NCI-H446 treated with DMSO at 0.1 percent for 48 hours (cell line): ENCODE results near the gene MSX2.

ENCODE experiments used
- DNase-seq: peaks from one replicate; lab custom pipeline; 2025; lab: John Stamatoyannopoulos, UW

The MSX2 gene

DNA sequence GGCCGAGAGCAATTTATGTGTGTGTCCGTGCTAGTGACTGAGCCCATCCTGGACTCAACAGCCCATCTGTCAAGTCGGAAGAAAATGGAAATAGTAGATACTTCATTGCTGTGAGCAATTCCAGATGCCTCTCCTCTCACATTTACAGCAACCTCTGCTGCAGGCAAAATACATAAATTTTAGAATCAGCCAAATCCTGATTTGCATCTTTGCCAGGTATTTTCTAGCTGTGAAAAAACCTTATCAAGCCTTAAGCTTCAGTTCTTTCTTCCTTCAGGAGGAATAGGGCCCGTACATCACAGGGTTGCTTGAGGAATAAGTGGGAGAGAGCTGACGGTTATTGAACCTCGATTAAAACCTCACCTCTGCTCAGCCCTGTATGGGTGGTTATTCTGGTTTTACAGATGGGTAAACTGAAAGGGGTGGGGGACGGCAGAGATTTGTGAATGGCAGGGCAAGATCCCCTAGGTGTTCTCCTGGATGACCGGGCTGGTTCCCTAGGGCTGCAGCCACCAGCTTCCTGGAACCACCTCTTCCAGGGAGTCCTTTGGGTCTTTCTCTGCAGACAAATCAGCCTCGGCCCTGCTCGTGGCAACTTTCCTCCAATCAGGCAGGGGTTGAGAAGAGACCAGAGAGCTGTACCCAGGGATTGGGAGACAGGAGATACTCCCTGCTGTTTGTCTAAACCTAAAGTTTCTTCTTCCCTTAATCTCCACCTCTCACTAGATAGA lies 5.3 kb upstream of the MSX2 start:
- no peak for DNase-seq

DNA sequence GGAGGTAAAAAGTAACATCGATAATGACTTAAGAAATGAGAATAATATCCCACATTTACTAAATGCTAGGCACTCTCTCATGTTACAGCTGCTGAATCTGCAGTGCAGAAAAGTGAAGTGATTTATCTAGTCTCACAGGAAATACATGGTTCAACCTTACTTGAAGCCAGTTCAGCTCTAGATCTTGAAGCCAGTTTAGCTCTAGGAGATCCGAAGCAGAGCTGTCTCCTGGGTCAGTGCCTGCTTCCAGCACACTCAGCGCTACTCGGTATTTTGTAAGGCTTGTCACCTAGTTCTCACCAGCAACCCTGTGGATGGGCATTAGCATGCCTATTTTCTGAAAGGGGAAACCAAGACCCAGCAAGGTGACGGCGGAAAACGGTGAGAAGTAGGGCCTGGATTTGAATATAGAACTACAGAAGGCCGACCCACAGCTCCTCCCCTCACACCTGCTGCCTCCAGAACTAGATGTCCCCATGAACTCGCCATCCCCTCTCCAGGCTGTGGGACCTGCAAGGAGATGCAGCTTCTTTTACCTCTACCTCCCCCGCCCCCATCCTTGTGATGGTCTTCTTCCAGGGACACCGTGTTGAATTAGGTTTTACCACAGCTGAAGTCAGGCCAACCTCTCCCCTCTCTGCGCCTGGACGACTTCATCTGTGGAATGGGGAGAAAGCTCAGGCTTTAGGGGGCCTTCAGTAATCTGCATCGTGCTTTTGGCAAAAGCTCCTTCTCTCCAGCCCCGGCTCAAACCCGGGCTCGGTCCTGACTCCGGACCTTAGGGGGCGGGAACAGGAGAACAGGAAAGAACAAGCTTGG lies 4.4 kb upstream of the MSX2 start:
- DNase-seq: no peak

DNA sequence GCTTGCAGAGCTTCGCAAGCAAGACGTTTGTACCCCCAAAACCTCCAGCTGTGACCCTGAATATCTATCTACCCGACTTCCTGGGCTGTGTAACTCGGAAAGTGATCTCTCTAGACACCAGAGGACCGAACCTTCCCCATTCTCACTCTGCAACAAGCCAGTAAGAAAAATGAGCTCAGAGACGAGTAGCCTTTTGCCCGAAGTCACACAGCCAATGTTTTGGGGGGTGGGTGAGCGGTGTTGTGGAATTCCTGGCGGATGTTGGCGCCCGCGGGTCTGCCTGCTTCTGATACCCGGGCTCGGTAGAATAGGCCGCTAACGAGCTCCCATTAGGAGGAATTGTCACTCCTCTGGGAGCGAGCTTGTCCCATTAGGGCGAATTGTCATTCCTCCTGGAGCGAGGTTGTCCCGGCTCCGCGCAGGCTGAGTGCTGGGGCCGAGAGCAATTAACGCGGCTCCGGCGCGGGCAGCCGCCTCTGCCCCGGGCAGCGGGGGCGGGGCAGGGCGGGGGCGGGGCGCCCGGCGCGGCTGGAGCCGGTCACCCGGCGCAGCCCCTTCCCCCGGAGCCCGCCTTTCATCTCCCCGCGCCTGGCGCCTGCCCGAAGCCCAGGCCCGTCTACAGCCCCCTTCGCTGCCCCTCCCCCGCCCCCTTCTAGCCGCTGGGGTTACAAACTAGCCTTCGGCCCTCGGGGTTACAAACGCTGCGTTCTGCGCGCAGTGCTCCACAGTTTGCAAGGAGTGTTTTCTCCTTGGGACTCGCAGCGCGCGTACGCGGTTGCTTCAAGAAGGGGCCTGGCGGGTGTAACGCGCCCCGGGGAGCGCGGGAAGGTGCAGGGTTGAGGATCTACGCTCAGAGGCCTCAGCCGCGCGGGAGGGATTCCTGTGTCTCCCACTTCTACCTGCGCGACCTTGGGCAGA lies 3.5 kb upstream of the MSX2 start:
- DNase-seq: no peak

DNA sequence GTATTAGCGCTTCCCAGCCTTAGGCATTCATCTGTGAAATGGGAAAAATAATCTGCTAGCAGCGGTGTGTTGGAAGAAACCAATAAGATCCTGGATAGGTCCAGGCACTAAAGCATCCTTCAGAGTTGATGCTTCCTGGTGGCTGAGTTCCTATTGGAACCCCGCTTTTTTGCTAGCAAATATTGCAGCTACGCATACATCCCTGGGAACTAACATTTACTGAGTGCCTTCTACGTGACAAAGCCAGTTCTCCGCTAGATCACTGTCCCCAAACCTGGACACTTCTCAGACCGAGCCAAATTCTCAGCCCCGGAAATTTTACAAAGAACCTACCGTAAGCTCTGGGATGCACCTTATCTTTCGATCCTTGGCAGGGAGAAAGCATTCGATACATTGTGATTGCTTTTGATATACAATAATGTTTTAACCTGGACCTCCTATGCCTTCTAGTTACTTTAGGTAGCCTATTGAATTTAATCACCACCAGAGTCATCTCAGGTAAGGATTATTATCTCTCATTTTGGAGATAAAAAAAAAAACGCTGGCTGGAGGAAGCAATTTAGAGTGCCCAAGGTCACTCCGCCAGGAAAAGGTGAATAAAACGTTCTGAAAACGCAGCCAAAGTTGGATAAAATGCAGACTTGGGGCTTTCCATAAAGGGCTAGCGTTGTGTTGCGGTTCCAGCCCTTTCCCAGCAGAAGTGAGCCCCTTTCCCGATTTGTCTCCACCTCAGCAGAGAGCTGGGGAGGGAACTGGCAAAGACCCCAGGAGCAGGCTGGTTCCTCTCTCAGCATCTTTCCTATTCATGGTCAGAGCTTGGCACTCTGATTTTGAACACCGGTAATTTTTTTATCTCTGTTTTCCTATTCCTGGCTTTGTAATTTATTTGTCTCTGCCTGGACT lies 2.6 kb upstream of the MSX2 start:
- no peak for DNase-seq

DNA sequence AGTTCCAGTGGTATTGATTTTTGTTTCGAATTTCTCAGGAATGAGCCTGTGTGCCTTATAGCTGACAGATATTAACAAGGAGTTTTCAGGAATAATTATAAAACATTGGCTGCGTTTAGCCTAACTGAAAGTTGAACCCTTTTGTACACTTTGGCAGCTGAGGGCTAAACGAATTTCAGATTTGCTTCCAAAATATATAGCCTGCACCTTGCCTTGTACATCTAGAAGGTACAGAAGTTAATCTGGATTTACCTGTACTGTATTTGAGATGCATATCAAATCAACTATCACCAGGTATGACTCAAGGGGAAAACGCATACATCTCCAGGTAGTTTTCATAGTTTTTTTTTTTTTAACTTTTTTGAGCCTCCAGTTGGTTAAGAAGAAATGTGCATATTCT lies 1.9 kb upstream of the MSX2 start:
- no peak for DNase-seq

DNA sequence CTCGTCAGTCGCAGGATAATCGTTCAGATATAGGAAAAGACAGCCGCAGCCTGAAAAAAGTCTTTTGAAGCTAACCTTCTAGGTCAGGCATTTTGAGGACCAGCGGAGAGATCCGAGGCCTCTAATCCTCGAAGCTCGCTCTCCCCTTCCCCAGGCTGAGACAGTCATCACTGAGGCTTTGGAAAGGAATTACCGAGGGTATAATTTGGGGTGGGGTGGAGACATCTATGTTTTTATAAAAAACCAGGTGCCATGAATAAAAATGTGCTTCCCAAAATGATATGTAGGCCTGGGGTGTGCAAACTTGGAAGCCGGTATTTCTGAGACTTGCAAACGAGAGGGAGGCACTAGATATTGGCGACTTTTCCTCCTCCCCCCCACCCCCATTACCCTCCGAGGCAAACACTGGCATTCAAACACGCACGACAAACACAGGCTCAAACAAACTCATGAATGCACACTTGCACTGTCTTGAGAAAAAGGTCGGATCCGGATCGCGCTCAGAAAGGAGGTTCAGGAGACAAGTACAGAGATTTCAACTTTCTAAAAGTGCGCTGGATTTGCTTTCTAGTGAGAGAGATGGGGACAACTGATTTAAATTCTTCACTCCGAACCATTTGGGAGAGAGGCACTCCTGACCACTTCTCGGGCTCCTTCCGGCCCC lies 935 bp upstream of the MSX2 start:
- DNase-seq: no peak

DNA sequence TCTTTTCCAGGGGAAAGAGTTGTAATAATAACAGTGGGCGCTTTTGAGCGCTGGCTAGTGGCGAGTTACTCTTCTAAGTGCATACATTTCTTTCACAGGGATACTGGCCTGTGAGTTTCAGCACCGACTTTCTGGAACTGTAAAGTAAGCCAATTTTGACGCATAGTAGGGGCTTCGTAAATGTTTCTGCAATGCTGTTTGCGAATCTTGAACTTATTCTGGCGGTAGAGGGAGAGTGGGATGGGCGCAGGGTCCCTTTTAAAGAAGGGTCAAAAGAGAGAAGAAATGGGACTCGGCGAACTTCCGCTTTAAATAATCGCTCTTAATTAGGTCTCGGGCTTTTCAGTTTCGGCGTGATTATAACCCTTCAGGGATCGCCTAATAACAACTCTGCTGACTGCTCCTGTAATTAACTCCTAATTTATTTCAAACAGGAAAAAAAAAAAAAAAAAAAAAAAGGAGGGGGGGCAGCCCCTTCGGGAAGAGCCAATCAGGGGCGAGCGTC lies 351 bp upstream of the MSX2 start:
- DNase-seq: no peak

DNA sequence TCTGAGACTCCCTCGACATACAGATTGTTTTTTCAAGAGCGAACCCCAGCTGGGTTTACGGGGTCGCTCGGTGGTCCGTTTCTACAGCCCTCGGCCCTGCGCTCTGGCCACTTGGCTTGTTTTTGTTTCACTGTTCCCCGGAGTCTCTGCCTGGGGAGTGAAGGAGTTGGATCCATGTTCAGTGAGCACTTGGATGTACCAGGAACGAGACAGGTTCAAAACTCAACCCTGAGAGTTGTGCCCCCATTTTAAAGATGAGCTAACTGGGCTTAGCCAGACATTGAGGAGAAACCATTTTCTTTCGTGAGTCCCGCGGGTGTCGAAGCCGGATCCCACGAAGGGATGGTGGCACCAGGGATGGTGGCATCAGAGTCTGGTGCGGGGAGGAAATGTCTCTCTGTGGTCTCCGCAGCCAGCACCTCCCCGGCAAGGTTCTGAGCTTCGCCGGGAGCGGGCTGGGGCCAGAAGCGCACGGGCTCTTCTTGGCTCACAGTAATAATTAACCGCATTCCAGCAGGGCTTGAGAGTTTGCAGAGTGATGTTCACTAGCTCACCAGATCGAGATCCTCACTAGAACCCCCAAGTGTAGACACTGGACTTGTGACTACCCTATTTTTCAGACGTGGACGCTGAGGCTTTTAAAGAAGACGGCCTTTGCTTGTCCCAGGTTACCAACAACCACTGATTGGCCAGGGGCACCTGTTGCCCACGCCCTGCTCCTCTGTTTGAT lies 1.0 kb downstream of the MSX2 start:
- DNase-seq: no peak

DNA sequence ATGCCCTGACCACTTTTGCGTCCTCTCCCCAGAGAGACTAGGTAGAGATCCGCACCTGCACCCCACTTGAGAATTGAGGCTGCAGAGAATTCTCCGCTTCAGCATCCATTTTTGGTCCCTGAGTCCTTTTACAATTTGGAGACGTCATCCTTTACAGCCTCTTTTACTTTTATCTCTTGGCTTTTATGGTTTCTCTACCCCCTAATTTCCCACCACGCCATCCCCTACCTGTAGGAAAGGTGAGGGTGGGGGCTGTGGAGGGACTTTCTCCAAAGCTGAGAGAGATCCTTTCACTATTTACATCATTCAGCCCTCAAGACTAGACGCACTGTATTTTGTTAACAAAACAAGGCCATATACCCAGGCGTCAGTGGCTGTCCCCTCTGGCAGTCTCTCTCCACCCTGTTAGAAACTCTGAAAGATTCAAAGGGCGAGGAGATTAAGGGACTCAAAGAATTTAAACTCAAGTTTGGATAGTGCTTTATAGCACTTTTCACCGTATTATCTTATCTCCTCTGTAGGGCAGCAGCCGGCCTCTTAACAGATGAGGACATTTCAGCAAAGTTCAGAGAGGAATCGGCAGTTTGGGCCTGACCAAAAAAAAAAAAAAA lies 1.7 kb downstream of the MSX2 start:
- no peak for DNase-seq

DNA sequence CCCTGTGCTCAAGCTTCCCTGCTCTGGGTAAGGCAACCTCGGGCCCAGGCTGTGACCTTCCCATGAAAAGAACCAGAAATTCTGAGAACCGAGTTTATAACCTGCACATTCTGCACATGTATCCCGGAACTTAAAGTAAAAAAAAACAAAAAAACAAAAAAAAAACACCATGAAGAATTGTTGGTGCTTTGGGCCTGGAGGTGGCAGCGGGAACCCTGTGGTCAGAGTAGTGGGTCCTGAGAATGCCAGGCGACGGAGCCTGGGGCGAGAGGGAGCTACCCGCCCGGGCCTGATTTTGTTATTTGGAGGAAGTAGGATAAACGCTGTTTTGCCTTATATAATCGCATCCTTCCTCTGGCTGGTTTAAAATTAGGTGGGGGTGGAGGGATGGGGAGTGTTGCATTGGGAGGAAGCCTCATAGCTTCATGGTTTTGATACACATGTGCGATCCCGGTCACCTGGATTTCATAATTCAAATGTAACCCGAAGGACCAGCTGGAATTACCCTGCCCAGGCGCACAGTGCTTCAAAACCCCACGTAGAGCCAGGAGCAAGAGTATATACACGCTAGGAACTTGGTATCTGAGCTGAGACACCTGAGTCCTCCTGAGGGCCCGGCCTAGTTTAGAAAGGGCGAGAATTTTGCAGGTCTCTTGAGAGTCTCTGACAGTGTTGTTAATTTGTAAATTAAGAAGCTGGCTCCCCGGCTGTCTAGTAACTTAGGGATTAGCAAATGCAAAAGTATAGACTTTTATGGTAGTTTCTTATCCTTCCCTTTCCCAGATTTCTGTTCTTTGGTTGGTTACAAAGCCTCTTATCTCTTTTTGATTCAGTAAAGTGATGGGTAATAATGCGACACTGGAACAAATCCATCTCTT lies 2.8 kb downstream of the MSX2 start:
- no peak for DNase-seq

DNA sequence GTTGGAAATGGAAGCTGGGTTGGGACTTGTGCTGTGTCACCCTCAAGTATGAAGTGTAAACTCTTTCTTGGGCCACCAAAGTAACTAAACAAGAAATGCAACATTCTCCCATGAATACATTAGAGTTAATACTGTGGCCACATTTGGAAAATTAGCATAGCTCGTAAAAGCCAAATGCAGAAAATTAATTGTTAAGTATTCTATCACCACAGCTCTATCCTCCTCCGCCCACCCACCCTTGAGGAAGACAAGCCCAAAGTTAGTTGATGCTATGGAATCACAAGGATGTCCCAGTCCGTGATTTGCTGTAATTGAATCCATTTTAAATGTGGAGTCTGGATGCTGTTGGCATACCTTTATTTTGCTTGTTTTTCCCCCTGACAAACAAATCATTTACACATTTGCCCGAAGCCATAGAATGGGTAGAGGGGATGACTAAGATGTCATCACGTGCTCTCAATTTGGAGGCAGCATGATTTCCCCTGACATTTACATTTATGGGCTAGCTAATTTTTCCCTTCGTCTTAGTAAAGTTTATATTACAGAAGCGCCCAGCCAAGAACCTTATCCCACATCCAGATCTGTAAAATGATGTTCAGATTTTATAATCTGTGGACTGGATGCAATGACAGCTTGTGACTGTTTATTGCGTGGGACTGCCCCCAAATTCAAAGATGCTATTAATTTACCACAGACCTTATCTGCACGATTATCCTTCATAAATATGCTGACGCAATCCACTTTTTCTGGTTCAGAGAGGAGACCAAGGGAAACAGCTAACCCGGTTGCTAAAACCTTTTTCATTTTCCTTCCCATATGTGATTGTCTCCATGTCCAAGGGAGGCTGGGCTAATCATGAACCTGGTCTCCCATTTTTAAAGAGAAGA lies 3.7 kb downstream of the MSX2 start:
- no peak for DNase-seq

DNA sequence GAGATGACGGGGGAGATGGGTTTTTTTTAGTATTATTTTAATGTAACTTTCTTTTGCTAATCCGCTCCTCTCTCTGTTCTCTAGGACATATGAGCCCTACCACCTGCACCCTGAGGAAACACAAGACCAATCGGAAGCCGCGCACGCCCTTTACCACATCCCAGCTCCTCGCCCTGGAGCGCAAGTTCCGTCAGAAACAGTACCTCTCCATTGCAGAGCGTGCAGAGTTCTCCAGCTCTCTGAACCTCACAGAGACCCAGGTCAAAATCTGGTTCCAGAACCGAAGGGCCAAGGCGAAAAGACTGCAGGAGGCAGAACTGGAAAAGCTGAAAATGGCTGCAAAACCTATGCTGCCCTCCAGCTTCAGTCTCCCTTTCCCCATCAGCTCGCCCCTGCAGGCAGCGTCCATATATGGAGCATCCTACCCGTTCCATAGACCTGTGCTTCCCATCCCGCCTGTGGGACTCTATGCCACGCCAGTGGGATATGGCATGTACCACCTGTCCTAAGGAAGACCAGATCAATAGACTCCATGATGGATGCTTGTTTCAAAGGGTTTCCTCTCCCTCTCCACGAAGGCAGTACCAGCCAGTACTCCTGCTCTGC lies 4.8 kb downstream of the MSX2 start:
- no peak for DNase-seq

DNA sequence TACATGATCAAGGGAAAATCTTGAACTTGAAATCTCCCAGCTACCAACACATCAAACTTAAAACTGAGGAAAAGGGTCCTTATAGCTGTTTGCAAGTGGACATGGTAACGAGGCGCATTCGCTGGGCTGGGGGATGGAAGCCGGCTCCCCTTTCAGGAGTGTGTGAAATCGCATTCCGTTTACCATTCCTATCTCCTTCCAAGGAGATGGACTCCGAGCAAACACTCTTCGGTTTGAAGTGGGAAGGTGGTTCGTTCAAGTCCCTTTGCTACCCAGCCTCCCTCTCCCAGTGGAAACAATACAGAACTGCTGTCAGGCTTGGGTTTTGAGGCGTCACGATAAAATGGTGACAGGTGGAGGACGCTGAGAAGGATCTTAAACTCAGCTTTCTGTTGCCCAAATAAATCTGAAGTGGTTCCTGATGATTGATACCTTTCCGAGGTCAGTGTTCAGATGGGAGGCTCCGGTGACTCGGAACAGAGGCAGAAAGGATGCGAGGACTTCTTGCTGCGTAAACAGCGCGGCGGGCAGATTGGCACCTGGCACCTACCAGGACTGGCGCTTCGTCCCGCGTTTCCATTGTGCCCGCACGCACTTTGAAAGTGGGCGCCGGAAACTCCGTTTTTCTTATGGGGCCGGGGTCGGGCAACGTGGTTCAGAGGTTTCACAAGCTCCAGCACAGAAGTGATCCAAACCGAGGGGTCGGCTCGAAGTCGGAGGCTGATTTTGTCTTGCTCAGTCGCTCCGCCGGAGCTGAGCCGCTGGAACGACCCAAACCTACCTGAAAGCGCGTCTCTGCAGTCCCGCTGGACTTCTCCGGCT lies 7.0 kb downstream of the MSX2 start:
- DNase-seq: no peak

DNA sequence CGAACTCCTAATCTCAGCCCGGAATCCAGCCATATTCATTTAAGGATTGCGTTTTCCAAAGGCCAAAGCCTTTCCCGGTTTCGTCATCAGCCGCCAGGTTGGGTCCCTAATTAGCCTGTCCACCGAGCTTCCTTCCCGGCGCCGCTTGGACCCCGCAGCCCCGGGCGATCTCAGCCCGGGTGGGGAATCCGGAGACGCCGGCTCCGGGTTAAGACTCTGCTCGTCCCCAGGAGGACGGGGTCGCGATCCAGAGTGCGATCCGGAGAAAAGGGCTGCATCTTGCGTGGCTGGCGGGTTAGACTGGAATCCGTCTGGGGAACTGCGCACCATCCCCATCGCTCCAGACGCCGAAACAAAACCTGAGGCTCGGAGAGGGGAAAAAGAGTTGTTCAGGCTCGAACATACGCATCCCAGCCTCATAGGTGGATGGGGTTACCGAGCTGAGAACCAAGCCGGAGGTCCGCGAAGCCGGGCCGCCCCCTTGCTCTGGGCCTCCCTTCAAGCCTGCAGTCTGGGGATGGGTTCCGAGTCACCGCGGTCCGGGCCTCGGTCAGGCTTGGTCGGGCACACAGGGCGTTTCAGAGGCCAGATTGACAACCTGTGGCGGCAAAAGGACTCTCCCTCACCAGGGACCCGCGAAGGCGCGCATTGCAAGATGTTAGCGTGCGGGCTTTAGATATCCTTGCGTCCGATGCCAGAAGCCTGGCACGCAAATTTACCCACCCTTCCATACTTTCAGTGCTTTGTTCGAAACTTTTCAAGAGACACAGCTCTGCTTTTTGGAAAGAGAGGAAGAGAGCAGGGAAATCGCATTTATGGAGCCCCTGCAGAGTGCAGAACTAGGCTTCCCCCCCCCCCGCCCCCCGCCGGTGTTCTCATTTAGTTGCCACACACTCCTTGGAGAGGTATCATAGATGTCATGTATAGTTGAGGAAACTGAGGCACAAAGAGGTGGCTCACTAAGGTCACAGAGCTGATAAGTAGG lies 7.9 kb downstream of the MSX2 start:
- no peak for DNase-seq

DNA sequence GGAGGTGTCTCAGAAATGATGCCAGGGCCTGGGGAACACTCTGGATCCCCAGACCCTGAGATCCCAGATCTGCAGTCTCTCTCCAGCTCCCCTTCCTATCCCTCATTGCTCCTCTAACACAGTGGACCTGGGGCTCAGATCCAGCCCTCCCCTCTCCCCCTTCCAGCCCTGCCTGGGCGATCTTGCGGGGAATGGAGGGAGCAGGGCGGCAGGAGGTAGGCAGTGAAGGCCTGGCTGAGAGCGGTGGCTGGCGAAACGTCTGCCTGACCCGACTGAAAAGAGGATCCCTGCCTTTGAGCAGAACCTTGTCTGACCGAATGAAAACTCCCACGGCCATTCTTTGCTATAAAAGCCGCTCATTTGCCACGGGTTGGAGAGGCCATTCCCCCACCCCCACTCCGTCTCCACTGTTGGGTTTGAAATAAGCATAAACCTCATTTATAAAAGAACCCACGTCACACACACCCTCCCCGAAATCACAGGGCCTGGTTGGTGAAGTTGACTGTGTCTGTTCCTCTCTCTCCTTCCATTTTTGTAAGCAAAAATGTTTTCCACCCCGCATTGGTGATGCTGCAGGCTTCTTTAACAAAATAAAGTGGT lies 8.8 kb downstream of the MSX2 start:
- DNase-seq: no peak
